GM21447 (cell line): Measurements from ENCODE around the gene STEAP3.

Experiments used
- ATAC-seq: cut with Tn5 transposase; IDR thresholded peaks from one replicate; pipeline ENCODE4 v1.9.1; 2021; ENCODE audit not compliant: unreplicated experiment

STEAP3 gene

DNA sequence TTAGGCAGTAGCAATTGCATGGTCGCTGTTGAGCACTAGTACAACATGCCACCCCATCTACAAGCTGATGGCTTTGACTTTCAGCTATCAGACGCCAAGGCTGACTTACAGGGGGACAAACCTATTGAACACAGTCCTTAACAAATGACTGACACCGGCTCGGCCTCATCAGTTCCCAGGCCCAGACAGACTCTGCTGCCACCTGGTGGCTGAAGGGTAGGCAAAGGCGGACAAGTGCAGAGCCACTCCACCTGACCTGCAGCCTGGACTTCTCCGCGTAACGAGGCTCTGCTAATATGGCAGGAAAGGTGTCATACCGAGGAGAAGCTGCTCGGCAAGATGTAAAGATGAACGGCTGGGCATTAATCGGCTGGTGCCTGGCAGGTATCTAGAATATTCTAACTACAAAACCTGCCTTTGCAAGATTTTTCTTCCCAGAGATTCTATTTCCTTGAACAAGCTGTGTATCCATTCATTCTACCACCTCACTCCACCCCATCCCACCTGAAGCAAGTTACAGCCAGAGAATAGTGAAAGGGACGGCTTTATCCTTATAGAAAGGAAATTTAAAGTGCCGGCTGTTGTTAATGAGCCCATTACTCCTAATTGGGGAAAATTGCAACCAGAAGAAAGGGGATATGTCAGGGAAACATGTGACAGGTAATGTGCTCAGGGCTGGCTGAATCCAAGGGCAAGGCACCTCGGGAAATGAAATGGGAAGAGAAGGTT is 67.4 kb downstream of the STEAP3 start:
- ATAC-seq = no peak

DNA sequence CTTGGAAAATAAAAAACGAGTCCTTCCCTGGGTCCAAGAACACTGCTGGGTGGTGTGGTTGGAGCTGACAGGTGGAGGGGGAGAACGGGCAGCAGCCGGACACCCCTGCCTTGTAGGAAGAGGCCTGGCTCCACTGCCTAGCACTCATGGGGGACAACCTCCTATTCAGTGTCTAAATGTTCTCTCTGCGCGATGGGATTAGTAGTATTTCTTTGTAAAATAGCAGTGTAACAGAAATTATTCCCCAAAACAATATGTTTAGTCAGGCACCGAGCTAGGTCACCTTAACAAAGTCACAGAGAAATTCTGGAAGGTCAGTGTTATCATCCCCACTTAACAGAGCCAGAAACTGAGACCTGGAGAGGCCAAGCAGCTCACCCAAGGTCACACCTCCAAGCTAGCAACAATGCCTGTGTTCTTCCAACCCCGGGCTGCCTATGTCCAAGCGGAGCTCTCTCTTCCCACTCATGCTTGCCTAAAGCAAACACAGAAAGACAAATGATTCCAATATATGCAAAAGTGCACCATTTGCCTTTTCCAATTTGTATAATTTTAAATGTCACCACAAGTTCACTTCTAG is 68.0 kb downstream of the STEAP3 start:
- no peak for ATAC-seq

DNA sequence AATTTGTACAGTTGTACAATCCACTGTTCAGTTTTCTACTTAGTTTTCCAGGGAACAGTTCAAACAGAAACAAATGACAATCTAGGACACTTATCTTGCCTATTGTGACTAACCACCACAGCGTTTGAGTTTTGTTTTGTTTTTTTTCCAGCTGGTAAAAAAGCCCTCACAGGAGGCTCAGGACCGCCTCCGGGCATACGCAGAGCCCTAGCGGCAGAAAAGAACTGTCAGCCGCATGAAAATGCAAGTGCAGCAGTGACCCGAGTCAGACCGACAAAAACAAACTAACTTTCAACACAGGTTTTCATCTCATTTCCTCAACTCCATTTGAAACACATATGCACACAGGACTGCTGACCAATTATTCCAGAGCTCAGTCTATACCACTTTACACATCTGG is 68.6 kb downstream of the STEAP3 start:
- ATAC-seq = no peak

DNA sequence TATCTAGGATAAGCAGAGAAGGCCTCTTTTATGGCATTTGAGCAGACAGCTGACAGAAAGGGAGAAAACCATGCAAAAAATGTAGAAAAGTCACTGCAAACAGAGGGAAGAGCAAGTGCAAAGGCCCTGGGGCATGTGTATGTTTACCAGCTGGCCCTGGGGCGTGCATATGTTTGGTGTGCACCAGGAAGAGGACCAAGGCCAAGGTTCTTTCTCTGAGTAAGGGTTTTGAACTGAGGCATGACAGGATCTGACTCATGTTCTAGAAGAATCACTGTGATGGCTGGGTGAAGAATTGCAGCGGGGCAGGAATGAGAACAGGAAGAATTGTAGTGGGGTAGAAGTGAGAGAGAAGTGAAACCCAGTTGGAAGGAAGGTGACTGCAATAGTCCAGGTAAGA is 69.6 kb downstream of the STEAP3 start:
- ATAC-seq = no peak

DNA sequence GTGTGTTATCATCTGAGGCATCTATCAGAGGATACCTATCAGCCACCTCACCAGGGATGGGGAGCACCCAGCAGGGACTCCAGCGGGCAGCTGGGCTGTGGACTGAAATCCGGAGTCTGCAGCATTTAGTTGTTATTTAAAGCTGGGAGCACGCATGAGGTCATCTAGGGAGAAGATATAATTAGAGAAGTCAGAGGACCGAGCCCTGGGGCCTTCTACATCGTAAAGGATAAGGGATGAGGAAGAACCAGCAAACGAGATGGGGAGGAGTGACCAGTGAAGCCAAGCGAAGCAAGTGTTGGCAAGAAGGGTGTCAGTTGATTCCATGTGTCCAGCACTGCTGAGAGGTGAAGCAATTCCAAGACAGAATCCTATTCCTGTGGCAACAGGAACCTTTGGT is 70.3 kb downstream of the STEAP3 start:
- ATAC-seq = no peak

DNA sequence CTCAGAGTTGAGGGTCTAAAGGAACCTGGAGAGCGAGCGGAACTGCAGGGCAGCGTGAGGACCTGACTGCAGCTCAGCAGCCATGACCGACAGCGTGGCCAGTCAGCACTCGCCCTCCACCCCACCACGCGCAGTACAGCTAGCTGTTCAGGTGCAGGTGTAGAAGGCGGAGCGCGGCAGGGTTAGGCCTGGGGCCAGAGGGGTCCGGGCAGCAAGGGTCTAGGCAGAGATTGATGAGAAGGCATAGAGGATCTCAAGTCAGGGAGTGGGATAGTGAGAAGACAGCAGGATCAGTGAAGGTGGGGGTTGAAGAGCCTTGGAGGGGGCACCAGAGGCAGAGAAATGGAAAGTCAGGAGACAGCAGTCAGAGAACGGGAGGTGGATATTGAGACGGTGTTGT is 71.0 kb downstream of the STEAP3 start:
- ATAC-seq = no peak

DNA sequence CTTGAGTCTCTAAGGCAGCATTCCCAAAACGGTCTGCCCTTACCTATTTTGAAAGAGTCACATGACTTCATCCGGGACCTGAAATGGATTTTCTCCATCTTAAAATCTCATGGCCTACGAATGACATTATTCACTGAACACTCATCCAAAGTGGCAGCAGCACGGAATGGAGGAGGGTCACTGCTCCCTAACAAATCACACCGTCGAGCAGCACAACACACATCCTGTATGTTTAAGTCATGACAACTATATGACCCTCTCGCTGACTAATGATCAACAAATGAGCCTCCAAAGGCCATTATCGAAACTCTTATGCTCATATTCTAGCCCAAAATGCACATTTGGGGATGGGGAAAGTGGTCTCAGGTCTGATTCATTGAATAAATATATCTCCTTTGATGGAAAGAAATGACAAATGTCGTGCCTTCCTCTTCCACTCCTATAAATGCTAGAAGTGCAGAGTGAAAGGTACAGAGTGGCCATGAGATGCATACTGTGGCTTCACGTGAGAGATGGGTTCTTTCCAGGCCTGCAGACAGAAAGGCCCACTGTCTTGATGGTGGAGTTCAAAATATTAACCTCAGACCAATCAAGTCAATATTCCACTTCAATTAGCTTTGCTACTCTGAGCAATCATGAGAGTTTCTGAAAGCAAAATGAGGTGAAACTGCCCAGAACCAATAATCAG is 72.2 kb downstream of the STEAP3 start:
- no peak for ATAC-seq

DNA sequence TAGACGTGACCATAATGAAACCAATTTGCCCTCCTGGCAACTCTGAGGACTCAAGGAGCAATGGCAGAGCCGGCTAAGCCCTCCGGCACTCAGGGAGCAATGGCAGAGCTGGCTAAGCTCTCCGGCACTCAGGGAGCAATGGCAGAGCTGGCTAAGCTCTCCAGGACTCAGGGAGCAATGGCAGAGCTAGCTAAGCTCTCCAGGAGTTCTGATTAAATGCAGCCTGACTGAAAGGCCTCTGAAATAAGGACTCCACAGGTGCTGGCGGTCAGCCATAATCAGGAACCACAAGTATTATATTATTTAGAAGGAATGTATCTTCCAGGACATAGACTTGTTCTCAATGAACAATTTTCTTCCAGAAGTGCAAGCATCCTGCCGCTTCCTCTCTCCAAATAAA is 77.8 kb downstream of the STEAP3 start:
- ATAC-seq = no peak

DNA sequence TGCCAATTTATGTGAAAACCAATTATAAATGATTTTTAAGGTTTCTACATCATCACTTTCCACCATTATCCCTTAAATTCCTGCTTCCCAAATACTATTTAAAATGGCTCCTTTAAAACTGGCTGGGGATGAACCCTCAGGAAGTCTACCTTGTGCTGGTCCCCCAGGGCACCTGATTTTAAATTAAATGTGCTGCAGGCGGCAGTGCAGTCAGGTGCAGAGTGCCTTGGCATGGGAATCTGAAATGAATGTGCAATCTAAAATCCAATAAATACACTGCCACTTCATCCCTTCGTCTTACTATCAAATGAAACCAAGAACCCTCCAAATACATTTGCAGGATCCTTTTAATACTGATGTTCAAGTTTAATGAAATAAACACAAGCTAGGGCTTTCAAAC is 81.2 kb downstream of the STEAP3 start:
- ATAC-seq = no peak

DNA sequence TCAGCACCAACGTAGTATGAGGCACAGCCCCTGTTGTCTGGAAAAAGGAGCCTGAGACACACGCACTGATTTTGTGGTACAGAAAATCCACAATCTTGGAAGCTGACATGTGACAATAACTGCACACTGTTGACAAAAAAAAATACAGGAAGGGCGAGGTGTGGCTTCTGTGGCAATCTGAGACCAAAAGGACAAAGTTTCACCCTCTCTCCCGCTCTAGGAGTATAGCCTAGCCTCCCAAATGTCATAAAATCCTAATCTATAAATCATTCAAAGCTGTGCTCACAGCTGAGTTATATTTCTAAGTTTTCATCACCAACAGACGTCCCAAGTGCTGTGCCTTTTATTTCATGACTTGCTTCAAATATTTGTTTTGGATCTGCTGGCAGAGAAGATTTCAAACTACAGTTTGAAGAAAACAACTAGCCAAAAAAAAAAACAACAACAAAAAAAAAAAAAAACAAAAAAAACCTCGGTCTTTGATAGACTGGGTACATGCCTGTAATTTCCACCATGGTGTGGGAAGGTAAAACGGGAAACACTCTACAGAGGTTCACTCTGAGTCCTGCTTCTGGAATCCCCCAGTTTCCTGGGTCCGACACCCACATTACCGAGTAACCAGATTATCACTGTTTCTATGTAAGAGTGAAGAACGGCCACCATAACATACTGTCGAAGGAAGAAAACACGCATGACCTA is 82.0 kb downstream of the STEAP3 start:
- ATAC-seq = no peak

DNA sequence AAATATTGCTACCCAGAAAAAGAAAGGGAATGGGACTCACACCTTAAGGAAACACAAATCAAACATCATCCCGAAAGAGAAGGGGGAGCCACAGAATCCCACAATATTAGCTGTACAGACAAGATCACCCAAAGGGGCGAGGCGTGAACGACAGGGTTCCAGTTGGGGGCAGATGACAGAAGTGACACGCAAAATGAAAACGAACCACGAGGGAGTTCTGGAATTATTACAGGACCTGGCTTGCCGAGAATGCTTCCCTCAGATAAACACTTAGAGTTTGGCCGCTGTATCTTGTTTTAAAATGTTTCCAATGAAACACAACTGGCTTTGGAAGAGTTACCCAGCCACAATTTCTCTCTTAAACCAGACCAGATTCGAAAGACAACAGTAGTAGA is 82.6 kb downstream of the STEAP3 start:
- no peak for ATAC-seq

DNA sequence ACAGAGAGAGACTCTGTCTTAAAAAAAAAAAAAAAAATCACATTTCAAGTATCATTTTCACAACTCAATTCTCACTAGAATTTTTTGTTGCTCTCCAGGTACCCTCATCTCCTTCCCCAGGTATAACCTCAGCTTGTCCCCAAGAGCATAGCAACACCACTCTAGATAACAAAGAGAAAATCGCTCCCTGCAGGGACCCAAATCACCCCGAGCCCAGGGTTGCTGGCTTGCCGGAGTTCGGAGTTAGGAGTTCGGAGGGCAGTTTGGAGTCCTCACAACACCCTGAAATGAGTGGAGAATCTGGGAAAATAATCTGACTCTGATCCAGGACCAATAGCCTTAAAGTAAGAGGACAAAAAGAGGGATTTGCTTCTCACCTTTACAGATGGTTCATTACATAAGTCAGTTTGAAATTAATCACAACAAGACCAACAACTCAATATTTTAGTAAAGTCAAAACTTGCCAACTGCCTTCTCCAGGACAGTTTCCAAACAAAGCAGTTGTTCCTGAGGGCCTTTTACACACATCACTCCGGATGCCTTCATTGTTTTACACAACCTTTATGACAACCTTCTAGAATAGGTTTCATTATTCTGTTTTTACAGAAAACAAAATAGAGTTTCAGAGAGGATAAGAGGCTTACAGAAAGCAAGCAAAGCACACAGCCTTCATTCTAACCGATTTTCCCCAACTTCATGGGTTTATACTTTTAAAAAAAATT is 83.9 kb downstream of the STEAP3 start:
- ATAC-seq = no peak

DNA sequence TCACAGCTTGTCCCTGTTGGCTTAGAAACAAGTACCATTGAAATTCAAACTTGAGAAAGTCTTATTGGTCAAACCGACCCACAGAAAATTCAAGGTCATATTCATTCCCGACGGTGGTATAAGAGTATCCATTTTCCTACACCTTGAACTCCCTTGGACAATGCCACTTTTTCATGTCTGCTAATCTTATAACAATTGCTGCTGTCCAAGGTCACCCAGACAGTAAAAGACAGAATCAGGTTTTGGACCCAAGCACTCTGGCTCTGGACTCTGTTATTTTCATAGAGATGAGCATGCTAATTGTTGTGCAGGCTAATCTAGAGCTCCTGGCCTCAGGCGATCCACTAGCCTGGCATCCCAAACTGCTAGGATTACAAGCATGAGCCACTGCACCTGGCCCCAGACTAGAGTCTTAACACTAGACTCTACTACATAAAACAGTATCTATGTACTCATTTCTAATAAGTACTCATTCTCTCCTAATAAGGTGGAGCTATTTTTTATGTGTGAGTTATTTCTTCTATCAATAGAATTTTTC is 85.2 kb downstream of the STEAP3 start:
- ATAC-seq = no peak

DNA sequence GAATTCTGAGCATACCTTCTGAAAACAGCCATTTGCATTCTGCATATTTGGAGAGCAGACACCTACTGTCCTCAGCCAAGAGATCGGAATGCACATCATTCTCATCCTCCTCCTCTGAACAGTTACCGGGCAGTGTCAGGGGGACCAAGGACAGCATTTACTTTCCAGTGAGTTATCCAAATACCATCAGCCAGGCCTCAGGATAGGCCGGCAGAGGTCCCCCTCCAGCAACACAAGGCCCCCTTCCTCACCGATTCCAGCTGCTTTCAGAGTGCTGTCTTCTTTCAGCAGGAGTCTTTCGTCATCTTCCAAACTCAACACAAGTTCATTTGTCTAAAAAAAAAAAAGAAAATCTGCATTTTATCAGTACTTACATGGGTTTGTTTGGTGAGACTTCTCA is 87.7 kb downstream of the STEAP3 start:
- ATAC-seq = no peak

DNA sequence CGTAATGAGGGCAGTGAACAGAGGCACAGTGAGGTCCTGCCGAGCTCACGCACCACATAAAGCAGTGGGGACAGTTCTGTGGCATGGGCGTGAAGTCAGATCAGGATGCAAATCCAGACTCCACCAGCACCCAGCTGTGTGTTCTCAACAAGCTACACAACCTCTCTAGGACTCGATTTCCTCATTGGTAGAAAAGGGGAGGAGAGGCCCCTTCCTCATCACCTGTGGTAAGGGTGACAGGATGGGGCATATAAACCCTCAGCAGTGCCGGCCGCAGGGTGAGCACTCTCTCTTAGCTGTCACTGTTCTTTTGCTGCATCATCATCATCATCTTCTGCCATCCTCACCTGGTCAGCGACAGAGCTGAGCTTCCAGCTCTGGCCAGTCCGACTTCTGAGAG is 88.2 kb downstream of the STEAP3 start:
- ATAC-seq = no peak
